Measurements from ENCODE around the gene UGGT1. TPM values are rescaled to one million over a fixed set of nuclear protein-coding genes. Genes with fewer than 3 reads are reported as not detected.

Gene UGGT1
- total RNA-seq, 2 donors from 2014 or later, result 43.0 to 51.0 TPM

DNA sequence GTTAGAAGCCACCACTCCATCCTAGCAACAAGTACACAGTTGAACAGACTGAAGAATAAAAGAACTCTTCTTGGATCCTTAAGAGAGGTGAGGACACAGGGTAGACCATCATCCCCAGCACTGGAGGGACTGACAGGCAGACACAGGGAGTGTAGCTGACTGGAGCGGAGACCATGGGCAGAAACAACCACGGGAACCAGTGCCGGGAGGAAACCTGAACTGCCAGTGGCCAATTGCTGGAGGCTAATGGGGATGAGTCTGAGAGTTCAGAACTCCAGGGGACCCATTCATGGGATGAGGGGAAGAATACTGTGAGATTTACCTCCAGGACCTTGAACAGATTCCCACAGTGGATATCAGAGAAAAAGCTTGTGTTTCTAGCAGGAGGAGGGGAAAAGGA lies 150.9 kb downstream of the UGGT1 start:
- intact Hi-C loops (cut with DNase I), result no loop called here
- DNase-seq (ENCODE audit: low spot score), result no peak

Other genes starting within 250 kb of the UGGT1 start
- 10 to 100 TPM; 21.3 to 21.4 TPM for gene POLR2D, start 233.0 kb upstream of the UGGT1 start, total RNA-seq
- 10 to 100 TPM; 14.2 to 15.4 TPM for gene AMMECR1L, start 205.2 kb upstream of the UGGT1 start, total RNA-seq
- gene SAP130, start 63.1 kb upstream of the UGGT1 start, total RNA-seq, result 10 to 100 TPM; 17.2 to 18.6 TPM
- 10 to 100 TPM; 16.9 to 22.4 TPM for gene HS6ST1, start 227.7 kb downstream of the UGGT1 start, total RNA-seq